Chondrocyte (in vitro differentiated cells): Measurements from ENCODE around the gene WDFY1. TPM values are rescaled to one million over a fixed set of nuclear protein-coding genes. Genes with fewer than 3 reads are reported as not detected.

Experiments used
- DNase-seq: peaks from one replicate; pipeline ENCODE4 v3.0.0; 2021; ENCODE audit warnings: mixed read lengths, low spot score
- H3K27ac Mint-ChIP-seq: one replicate; pipeline ENCODE4 v1.8.0; 2021; ENCODE audit warnings: mild to moderate bottlenecking, moderate library complexity, mixed read lengths; ENCODE audit not compliant: unreplicated experiment
- H3K27me3 Mint-ChIP-seq: 2 replicates; pipeline ENCODE4 v1.8.0; 2021; ENCODE audit warnings: low read depth, mixed read lengths
- H3K36me3 Mint-ChIP-seq: 2 replicates; pipeline ENCODE4 v1.8.0; 2021; ENCODE audit warnings: low read depth, mixed read lengths
- H3K4me1 Mint-ChIP-seq: 2 replicates; pipeline ENCODE4 v1.8.0; 2021; ENCODE audit warnings: low read depth, mild to moderate bottlenecking, mixed read lengths
- H3K4me3 Mint-ChIP-seq: one replicate; pipeline ENCODE4 v1.8.0; 2021; ENCODE audit warnings: mild to moderate bottlenecking, moderate library complexity, mixed read lengths; ENCODE audit not compliant: unreplicated experiment
- H3K9me3 Mint-ChIP-seq: 2 replicates; pipeline ENCODE4 v1.8.0; 2021; ENCODE audit warnings: low read depth, mixed read lengths
- CTCF ChIP-seq: fragments of 200-600 bp; sonication (generic); IDR thresholded peaks from 2 replicates; pipeline ENCODE4 v1.5.0; 2021; ENCODE audit warnings: antibody characterized with exemption, mild to moderate bottlenecking, moderate library complexity
- total RNA-seq: library from RNA; stranded (reverse); gene quantifications from 3 replicates; pipeline ENCODE4 v1.2.1, GENCODE V29; 2021

WDFY1 gene
- total RNA-seq, 1 donor from 2014 or later = 61.3 TPM

GRCh38 chr2:223835701-223836532, 109.2 kb downstream of the WDFY1 start:
- Mint-ChIP-seq H3K36me3 (no peaks in the 10 kb centered on the region), H3K27me3 (no peaks in the 10 kb centered on the region), H3K27ac (no peak overlapping the region), H3K4me1 (peaks cover 11% of the 10 kb centered on the region), H3K9me3 (no peaks in the 10 kb centered on the region), H3K4me3 (peak overlapping the region; percentile 87)
- TF ChIP-seq CTCF = no peak
- no peak for DNase-seq

GRCh38 chr2:223834431-223834830, 110.7 kb downstream of the WDFY1 start:
- TF ChIP-seq CTCF = no peak
- Mint-ChIP-seq H3K4me3 (no peak overlapping the region), H3K36me3 (no peaks in the 10 kb centered on the region), H3K27me3 (no peaks in the 10 kb centered on the region), H3K9me3 (no peaks in the 10 kb centered on the region), H3K4me1 (peaks cover 11% of the 10 kb centered on the region), H3K27ac (no peak overlapping the region)
- no peak for DNase-seq

GRCh38 chr2:223832241-223832903, 112.8 kb downstream of the WDFY1 start:
- H3K36me3 Mint-ChIP-seq = no peaks in the 10 kb centered on the region
- H3K9me3 Mint-ChIP-seq = no peaks in the 10 kb centered on the region
- no peak for TF ChIP-seq CTCF
- H3K4me3 Mint-ChIP-seq = no peak overlapping the region
- no peaks in the 10 kb centered on the region for H3K27me3 Mint-ChIP-seq
- no peak for DNase-seq
- no peak overlapping the region for H3K27ac Mint-ChIP-seq
- peaks cover 11% of the 10 kb centered on the region for H3K4me1 Mint-ChIP-seq

- Mint-ChIP-seq H3K27me3 (no peaks in the 10 kb centered on the region), H3K9me3 (no peaks in the 10 kb centered on the region), H3K27ac (no peak overlapping the region), H3K4me3 (no peak overlapping the region), H3K36me3 (peaks cover 2% of the 10 kb centered on the region), H3K4me1 (peaks cover 5% of the 10 kb centered on the region)
- TF ChIP-seq CTCF = no peak
- no peak for DNase-seq
Measured at GRCh38 chr2:223829128-223829527, 116.0 kb downstream of the WDFY1 start.

- no peak overlapping the region for H3K4me3 Mint-ChIP-seq
- TF ChIP-seq CTCF = no peak
- no peak overlapping the region for H3K27ac Mint-ChIP-seq
Measured at GRCh38 chr2:223828314-223828713, 116.8 kb downstream of the WDFY1 start.

More at GRCh38 chr2:223828314-223828713, 116.8 kb downstream of the WDFY1 start:
- Mint-ChIP-seq H3K9me3 (no peaks in the 10 kb centered on the region), H3K36me3 (peaks cover 2% of the 10 kb centered on the region), H3K4me1 (peaks cover 5% of the 10 kb centered on the region), H3K27me3 (no peaks in the 10 kb centered on the region)
- no peak for DNase-seq
